Measurements from ENCODE around the gene PRKRA.

Gene PRKRA

DNA sequence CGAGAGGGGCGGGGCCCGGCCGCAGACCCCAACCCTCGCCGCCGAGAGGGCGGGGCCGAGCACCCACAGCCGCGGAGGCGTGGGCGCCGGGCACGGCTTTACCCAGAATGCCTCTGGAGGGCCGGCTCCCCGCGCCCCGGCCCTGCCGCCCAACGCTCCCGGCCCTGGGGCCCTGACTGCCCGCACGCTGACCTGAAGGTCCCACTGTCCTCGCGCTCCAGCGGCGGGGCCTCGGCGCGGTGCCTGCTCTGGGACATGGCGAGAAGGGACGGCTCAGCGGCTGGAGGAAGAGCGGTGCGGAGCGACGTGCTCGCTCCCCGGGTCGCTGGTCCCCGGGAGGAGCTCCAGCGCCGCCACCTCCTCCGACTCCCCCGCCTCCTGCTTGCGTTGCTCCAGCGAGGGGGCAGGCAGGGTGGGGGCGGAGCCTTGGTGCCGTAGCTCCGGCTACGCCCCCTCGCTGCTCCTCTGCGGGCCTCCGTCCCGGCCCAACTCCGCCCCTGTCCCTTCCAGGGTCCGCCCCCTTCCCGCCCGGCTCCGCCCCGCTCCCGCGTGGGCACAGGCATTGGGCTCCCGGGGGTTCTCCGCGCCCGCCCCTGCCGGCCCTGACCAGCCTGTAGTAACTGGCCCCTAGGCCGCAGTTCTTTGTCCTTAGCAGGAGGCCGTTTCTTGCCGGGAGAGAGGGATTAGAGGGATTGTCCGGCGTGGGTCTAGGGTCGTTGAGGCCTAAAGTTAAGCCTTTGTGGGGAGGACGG lies at the start of gene PRKRA, which contains the start of gene PJVK:
PRKRA (minus strand) TSS at position 402 of the 752 bp plus-strand sequence; CDS start at position 257, 145 bp downstream.
PJVK (plus strand) TSS at position 605 of the 752 bp plus-strand sequence. CDS start 2,032 bp downstream, outside the sequence.
- DNase-seq (ENCODE audit: low spot score in 2 of 2) (peak; percentile 93 to 98), ATAC-seq (peak; percentile 93)
- Mint-ChIP-seq H3K4me3 (peak within 1 kb of the TSS; percentile 83), H3K4me1 (peaks cover 24% of the 10 kb centered on the region), H3K27ac (peak within 1 kb of the TSS; percentile 94), H3K9me3 (no peaks in the 10 kb centered on the region), H3K36me3 (peaks cover 36% of the 10 kb centered on the region)

DNA sequence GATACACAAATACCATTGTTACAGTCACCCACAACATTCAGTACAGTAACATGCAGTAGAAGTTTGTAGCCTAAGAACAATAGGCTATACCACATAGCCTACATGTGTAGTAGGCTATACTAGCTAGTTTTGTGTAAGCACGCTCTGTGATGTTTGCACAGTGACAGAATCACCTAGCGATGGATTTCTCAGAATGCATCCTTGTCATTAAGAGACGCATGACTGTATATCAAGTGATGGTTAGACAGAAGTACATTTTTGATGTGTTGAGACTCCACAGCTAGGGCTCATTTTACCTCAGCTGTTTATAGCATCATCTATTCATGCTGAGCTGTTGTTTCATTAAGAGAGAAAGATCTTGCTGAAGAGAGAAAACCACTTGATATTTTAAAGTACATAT lies 48.7 kb upstream of the PRKRA start:
- peak; percentile 82 for ATAC-seq
- no peaks in the 10 kb centered on the region for H3K9me3 Mint-ChIP-seq
- H3K36me3 Mint-ChIP-seq, result peaks cover 100% of the 10 kb centered on the region

DNA sequence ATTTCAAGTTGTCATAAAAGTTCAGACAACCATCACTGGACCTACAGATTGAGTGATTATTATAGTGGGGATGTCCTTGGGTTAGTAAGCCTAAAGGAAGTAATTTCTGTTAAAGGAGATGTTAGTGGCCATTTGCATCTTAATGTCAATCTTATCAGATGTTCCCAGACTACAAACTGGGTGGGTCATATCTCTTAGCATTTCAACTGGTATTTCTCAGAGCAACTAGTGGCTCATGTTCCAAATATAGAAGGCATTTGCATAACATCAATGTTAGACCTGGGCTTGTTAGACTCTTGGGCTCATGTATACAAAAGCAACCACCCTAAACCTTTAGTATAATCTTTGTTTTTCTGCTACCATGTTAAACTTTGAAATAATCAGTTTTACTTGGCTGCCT lies 47.2 kb upstream of the PRKRA start:
- H3K36me3 Mint-ChIP-seq, result peaks cover 100% of the 10 kb centered on the region
- no peaks in the 10 kb centered on the region for H3K4me1 Mint-ChIP-seq
- no peak overlapping the region for H3K4me3 Mint-ChIP-seq
- DNase-seq (ENCODE audit: low spot score in 2 of 2), result no peak
- no peak overlapping the region for H3K27ac Mint-ChIP-seq
- H3K9me3 Mint-ChIP-seq, result no peaks in the 10 kb centered on the region
- ATAC-seq, result no peak

More for the DNA sequence above, 48.7 kb upstream of the PRKRA start:
- Mint-ChIP-seq H3K27ac (peak overlapping the region; percentile 6), H3K4me1 (no peaks in the 10 kb centered on the region), H3K4me3 (no peak overlapping the region)
- no peak for DNase-seq (ENCODE audit: low spot score in 2 of 2)

DNA sequence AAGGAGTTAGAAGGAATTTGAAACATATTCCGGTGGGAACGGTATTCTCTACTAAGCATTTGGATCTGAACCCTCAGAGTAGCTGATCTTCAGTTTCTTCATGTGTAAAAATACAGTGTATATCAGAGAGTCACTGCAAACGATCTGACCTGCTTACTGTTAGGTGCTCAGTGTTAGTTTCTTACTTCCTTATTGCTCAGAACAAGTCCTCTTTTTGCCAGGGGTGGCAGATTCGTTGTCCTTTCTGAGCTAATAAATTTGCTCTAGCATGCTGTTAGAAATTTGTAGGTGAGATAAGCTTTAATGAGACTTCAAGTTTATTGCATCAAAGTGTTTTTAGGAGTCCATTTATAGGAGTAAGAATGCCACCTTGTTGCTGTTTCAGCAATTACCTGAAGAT lies 45.1 kb upstream of the PRKRA start:
- no peak overlapping the region for H3K4me3 Mint-ChIP-seq
- peaks cover 100% of the 10 kb centered on the region for H3K36me3 Mint-ChIP-seq
- no peaks in the 10 kb centered on the region for H3K9me3 Mint-ChIP-seq
- no peak for DNase-seq (ENCODE audit: low spot score in 2 of 2)
- H3K4me1 Mint-ChIP-seq, result no peaks in the 10 kb centered on the region
- H3K27ac Mint-ChIP-seq, result no peak overlapping the region
- ATAC-seq, result no peak

DNA sequence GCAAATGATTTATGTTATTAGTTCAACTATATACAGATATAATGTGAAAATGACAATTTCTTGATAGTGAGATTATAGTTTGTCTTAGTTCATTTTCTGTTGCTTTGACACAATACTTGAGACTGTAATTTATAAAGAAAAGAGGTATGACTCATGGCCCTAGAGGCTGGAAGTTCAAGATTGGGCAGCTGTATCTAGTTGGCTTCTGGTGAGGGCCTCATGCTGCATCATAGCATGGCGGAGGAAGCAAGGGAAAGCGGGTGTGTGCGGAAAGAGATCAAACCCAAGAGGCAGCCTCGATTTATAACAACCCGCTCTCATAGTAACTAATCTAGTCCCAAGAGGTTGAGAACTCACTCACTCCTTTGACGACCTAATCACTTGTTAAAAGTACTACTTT lies 40.6 kb upstream of the PRKRA start:
- ATAC-seq (no peak), DNase-seq (ENCODE audit: low spot score in 2 of 2) (no peak)
- no peak overlapping the region for H3K27ac Mint-ChIP-seq
- H3K9me3 Mint-ChIP-seq, result no peaks in the 10 kb centered on the region
- H3K4me3 Mint-ChIP-seq, result no peak overlapping the region
- peaks cover 98% of the 10 kb centered on the region for H3K36me3 Mint-ChIP-seq
- peaks cover 29% of the 10 kb centered on the region for H3K4me1 Mint-ChIP-seq

DNA sequence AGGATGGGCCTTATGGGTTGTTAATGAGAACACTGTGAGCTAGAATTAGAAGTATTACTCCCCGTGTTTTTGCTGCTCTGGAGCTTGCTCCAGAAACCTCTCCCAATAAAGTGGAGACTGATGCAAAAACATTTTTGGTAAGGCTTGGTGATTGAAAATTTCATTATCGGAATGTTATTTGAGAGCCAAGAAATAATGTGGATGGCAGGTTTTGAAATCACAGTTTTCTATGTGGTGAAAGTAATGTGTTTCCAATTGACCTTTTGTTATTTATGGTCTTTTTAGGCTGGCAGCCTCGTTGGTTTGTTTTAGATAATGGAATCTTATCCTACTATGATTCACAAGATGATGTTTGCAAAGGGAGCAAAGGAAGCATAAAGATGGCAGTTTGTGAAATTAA lies 34.4 kb upstream of the PRKRA start:
- H3K4me3 Mint-ChIP-seq, result no peak overlapping the region
- ATAC-seq (no peak), DNase-seq (ENCODE audit: low spot score in 2 of 2) (no peak)
- H3K4me1 Mint-ChIP-seq, result peaks cover 65% of the 10 kb centered on the region
- peaks cover 52% of the 10 kb centered on the region for H3K36me3 Mint-ChIP-seq
- no peak overlapping the region for H3K27ac Mint-ChIP-seq
- no peaks in the 10 kb centered on the region for H3K9me3 Mint-ChIP-seq

DNA sequence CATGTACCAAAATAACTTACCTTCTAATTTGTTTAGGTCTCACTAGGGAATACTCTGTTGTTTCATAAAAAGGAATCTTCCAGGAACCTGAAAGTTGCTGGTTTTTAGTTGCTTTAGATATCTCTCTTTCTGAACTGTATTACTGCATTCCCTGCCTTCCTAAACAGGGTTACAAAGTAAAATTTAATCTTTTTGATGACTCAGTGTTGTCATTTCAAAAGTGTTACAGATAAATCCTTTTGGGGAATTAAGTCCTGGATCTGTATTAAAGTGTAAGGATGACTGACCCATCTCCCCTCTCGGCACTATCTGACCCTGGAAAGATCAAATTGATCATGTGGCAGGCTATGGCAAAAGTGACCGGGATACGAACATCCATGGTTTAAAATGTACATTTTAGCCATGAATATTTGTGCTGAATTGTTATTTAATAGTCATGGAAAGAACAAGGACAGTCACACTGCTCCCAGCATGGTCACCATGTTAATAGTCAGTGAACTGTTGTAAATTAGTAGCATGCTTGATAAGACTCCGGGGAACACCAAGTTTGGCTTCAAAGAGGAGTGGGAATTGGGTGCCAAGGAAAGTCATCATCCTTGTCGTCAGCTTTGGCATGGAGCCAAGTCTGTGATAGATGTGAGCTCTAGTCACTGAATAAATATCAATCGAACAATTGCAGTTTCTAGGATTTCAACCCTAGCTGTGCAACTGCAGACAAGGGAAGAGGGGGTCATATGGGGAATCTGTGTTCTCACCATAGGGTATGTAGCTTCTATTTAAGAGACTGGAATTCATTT lies 33.5 kb upstream of the PRKRA start:
- Mint-ChIP-seq H3K9me3 (no peaks in the 10 kb centered on the region), H3K27ac (no peak overlapping the region), H3K36me3 (peaks cover 42% of the 10 kb centered on the region), H3K4me1 (peaks cover 62% of the 10 kb centered on the region), H3K4me3 (no peak overlapping the region)
- DNase-seq (ENCODE audit: low spot score in 2 of 2) (no peak), ATAC-seq (no peak)

DNA sequence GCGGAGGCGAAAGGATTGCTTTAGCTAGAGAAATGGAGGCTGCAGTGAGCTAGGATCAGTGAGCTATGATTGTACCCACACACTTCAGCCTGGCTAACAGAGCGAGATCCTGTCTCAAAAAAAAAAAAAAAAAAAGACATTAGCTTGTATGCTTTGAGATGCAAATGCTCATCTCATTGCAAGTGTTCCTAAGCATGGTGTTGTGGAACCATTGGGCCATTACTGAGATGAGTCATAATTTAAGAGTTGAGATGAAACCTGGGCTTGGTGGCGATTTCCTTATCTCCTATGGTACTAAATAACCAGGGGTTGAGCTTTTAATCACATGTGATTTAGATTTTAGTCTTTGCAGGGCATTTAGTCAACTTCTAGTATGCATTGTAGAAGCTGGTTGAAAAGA lies 31.5 kb upstream of the PRKRA start:
- no peaks in the 10 kb centered on the region for H3K9me3 Mint-ChIP-seq
- H3K4me1 Mint-ChIP-seq, result peaks cover 57% of the 10 kb centered on the region
- ATAC-seq, result no peak
- H3K36me3 Mint-ChIP-seq, result peaks cover 36% of the 10 kb centered on the region
- H3K4me3 Mint-ChIP-seq, result peak overlapping the region; percentile 97
- no peak overlapping the region for H3K27ac Mint-ChIP-seq
- DNase-seq (ENCODE audit: low spot score in 2 of 2), result no peak

DNA sequence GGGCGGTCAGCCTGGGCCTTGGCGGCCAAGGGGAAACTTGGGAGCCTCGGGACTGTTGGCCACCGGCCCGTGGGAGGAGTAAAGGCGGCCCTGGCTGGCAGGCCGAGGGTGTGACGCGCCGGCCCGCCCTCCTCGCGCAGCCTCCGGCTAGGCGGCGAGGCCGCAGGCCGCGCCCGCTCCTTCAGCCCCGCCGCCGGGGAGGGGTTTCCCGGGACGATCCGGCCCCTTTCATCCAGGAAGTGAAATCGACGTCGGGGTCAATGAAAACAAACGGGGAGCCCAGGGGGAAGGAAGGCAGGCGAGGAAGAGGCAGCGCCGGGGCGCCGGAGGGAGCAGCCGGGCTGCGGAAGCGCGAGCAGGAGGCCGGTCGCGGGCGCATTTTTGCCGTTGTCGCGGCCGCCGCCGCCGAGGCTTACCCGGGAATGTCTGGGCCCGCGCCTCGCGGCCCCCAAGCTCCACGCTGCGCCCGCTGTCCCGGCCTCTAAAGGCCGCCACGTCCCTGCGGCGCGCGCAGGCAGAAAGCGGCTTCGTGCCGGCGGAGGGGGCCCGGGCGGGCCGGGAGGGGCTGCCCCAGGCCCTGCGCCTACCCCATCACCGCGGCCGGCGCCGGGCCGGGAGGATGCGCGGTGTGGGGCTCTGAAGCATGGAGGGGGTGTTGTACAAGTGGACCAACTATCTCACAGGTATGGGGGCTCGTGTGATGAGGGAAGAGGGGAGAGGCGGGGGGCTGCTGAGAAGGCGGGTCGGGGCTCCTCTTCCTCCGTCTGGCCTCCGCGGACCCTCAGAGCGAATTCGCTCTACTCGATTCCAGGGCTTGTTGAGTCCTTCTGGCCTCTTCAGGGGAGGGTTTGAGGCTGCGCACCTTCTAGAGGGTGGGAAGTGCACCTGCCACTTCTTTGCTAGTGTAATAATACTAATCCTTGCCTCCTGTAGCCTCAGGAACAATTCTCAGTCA lies 29.5 kb upstream of the PRKRA start, which contains the start of gene PLEKHA3:
PLEKHA3 (plus strand) TSS at position 231 of the 955 bp plus-strand sequence; CDS start at position 644, 413 bp downstream.
- H3K4me3 Mint-ChIP-seq, result peak within 1 kb of the TSS; percentile 97
- H3K9me3 Mint-ChIP-seq, result no peaks in the 10 kb centered on the region
- H3K4me1 Mint-ChIP-seq, result peaks cover 44% of the 10 kb centered on the region
- ATAC-seq (peak; percentile 78), DNase-seq (ENCODE audit: low spot score in 2 of 2) (peak; percentile 66 to 92)
- H3K27ac Mint-ChIP-seq, result peak within 1 kb of the TSS; percentile 97
- peaks cover 17% of the 10 kb centered on the region for H3K36me3 Mint-ChIP-seq

DNA sequence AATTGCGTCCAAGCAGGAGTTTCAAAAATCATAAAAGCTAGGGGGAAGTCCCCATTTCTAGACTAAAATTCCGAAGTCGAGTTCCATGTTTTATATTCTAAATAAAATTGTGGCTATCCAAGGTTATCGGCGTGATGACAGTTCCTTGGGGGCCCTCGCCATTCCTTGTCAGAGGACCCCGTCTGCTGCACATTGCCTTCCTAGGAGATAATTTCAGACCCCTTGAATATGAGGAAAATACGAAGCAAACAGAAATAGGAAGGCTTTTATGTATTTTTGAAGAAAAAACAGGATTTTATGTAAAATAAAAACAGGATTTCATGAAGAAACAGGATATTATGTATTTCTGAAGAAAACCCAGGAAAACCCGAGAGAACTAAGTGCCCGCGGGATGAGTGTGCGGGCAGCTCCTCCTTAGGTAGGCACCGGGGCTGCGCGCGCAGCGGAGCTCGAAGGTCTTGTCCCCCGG lies 28.8 kb upstream of the PRKRA start:
- Mint-ChIP-seq H3K27ac (peak overlapping the region; percentile 97), H3K36me3 (peaks cover 12% of the 10 kb centered on the region), H3K4me1 (peaks cover 43% of the 10 kb centered on the region), H3K4me3 (peak overlapping the region; percentile 97), H3K9me3 (no peaks in the 10 kb centered on the region)
- DNase-seq (ENCODE audit: low spot score in 2 of 2) (no peak), ATAC-seq (no peak)

DNA sequence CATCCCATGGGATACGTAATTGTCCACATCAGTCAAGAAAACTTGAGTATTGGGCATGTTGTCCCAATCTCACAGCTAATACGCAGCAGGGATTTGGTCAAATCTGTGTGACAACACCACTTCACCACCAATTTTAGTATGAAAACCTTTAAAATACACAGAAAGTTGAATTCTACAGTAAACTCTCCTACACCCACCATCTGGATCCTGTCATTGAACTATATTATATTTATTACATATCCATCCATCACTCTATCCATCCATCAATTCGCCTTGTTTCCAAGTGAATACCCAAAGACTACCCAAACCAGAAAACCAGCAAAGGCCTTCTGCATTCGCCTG lies 28.3 kb upstream of the PRKRA start:
- ATAC-seq (no peak), DNase-seq (ENCODE audit: low spot score in 2 of 2) (no peak)
- H3K4me1 Mint-ChIP-seq, result peaks cover 37% of the 10 kb centered on the region

DNA sequence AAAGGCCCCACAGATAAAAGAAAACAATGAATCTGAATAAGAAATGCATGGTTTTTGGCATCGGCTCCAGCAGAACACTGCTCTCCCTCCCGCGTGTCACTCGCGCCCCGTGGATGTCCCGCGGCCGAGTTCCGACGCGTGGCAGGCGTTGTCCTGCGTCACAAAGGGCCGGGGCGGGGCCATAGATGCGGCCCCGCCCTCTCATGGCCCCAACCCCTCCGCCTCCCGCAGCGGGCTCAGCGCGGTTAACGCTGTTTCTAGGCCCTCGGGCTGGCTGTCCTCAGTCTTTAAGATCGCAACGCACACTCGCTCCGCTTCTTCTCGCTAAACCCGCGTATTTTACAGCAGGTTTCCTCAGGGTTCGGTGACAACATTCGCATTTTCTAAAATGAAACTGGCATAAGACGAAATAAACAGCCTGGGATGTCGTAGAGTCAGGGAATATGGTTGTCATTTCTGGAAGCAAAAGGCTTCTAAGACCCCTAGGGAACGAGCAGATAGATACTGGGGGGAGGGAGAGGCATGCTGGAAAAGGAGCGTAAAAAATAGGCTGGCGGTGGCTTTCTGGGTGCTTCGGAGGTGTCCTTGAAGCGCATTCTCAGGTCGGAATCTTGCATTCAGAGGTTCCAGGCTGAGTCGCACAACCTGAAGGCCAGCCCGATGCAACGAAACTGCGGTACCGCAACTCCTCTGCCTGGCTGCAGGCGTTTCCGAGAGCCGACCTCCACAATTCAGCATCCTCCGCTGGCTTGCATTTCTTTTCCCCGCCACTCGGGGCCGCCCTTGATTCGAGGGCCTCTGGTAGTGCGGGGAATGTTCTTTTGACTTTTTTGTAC lies 27.7 kb upstream of the PRKRA start, which contains the start of gene FKBP7:
FKBP7 (minus strand) TSS at position 162 of the 836 bp plus-strand sequence; CDS start at position 61, 101 bp downstream.
- H3K4me1 Mint-ChIP-seq, result peaks cover 35% of the 10 kb centered on the region

More for the DNA sequence above, 28.3 kb upstream of the PRKRA start:
- Mint-ChIP-seq H3K4me3 (peak overlapping the region; percentile 97), H3K27ac (peak overlapping the region; percentile 97), H3K9me3 (no peaks in the 10 kb centered on the region), H3K36me3 (peaks cover 12% of the 10 kb centered on the region)

DNA sequence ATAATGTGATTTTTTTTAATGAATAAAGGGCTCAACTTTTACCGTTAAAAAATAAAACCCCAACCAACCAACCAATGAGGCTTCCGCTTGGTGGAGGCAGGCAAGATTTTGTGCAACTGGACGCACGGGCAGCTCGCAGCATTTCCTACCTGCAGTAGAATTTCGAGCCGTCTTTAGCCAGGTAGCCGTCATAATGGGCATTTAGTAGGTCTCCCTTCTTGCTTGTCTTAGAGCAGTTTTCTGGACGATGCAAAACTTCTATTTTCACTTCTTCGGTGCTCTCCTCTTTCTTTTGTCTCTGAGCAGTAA lies 27.1 kb upstream of the PRKRA start:
- Mint-ChIP-seq H3K27ac (peak overlapping the region; percentile 97), H3K36me3 (peaks cover 12% of the 10 kb centered on the region), H3K4me1 (peaks cover 35% of the 10 kb centered on the region), H3K9me3 (no peaks in the 10 kb centered on the region), H3K4me3 (peak overlapping the region; percentile 97)
- ATAC-seq (no peak), DNase-seq (ENCODE audit: low spot score in 2 of 2) (peak in 1 of 2 donors; percentile 6)

More for the DNA sequence above, 27.7 kb upstream of the PRKRA start, which contains the start of gene FKBP7:
- peaks cover 12% of the 10 kb centered on the region for H3K36me3 Mint-ChIP-seq
- peak within 1 kb of the TSS; percentile 97 for H3K4me3 Mint-ChIP-seq
- H3K27ac Mint-ChIP-seq, result peak within 1 kb of the TSS; percentile 97
- peak; percentile 61 to 87 for DNase-seq (ENCODE audit: low spot score in 2 of 2)
- ATAC-seq, result peak; percentile 86
- no peaks in the 10 kb centered on the region for H3K9me3 Mint-ChIP-seq
